PFSK-1 (cell line): Measurements from ENCODE around the gene ACER2.

Experiments used
- FOXP2 ChIP-seq: optimal IDR thresholded peaks from 2 replicates; pipeline ENCODE3; 2011; ENCODE audit warnings: borderline replicate concordance, control low read depth, inconsistent platforms; ENCODE audit not compliant: insufficient read depth; ENCODE audit errors: extremely low read length, extremely low read depth
- POLR2AphosphoS5 ChIP-seq: IDR thresholded peaks from 2 replicates; pipeline ENCODE4 v1.6.1; 2012; ENCODE audit warnings: low read depth, mild to moderate bottlenecking, control low read depth, low read length, moderate library complexity
- SIN3A ChIP-seq: IDR thresholded peaks from 2 replicates; pipeline ENCODE4 v1.6.1; 2012; ENCODE audit warnings: mild to moderate bottlenecking, low read length, moderate library complexity, borderline replicate concordance; ENCODE audit not compliant: insufficient read depth
- TAF1 ChIP-seq: IDR thresholded peaks from 2 replicates; pipeline ENCODE4 v1.6.1; 2012; ENCODE audit warnings: low read length, control low read depth, borderline replicate concordance; ENCODE audit not compliant: insufficient read depth
- TF ChIP-seq, protein P1 (sequence below), 2 experiments: IDR thresholded peaks; 2 replicates each; pipeline versions ENCODE4 v1.6.1 to v1.8.0; 2011 to 2012; ENCODE audit warnings: low read depth in 2 of 2, low read length in 2 of 2, control low read depth in 1 of 2, inconsistent platforms in 1 of 2, mild to moderate bottlenecking in 1 of 2, moderate library complexity in 1 of 2; ENCODE audit not compliant: insufficient read depth in 1 of 2

Gene ACER2

GRCh38 chr9:19375538-19375937 is 33.3 kb upstream of the ACER2 start:
- TF ChIP-seq SIN3A (no peak), POLR2AphosphoS5 (no peak), FOXP2 (no peak), TAF1 (no peak)
- TF ChIP-seq, protein P1, sequence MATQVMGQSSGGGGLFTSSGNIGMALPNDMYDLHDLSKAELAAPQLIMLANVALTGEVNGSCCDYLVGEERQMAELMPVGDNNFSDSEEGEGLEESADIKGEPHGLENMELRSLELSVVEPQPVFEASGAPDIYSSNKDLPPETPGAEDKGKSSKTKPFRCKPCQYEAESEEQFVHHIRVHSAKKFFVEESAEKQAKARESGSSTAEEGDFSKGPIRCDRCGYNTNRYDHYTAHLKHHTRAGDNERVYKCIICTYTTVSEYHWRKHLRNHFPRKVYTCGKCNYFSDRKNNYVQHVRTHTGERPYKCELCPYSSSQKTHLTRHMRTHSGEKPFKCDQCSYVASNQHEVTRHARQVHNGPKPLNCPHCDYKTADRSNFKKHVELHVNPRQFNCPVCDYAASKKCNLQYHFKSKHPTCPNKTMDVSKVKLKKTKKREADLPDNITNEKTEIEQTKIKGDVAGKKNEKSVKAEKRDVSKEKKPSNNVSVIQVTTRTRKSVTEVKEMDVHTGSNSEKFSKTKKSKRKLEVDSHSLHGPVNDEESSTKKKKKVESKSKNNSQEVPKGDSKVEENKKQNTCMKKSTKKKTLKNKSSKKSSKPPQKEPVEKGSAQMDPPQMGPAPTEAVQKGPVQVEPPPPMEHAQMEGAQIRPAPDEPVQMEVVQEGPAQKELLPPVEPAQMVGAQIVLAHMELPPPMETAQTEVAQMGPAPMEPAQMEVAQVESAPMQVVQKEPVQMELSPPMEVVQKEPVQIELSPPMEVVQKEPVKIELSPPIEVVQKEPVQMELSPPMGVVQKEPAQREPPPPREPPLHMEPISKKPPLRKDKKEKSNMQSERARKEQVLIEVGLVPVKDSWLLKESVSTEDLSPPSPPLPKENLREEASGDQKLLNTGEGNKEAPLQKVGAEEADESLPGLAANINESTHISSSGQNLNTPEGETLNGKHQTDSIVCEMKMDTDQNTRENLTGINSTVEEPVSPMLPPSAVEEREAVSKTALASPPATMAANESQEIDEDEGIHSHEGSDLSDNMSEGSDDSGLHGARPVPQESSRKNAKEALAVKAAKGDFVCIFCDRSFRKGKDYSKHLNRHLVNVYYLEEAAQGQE (IDR thresholded peaks at IDR 0.05; ENCODE audit: insufficient read depth in 1 of 2, low read depth in 2 of 2, low read length in 2 of 2) = no peak

DNA sequence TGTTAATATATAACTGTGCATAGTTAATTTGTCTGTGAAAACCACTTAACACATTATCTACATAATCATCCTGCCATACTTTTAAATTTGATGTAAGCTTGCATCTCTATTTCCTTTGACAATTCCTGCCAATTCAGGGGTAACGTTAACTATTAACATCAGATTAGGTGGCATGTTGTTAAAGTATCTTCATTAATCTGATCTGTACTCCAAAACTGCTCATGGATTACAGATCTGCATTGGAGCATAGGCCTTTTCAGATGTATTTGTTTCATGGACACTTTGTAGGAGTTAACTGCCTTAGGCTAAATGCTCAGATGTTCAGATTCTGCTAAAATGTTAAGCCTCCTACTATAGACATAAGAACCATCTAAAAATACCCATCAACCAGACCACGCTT is 31.9 kb upstream of the ACER2 start:
- TF ChIP-seq FOXP2 = no peak
- TF ChIP-seq POLR2AphosphoS5 = peak; percentile 33; the same call in 1 of the 2 replicates

GRCh38 chr9:19378164-19378563 is 30.6 kb upstream of the ACER2 start:
- TF ChIP-seq, protein P1 (IDR thresholded peaks at IDR 0.05; ENCODE audit: insufficient read depth in 1 of 2, low read depth in 2 of 2, low read length in 2 of 2) = no peak
- TF ChIP-seq POLR2AphosphoS5 (no peak; the same call in 1 of the 2 replicates), SIN3A (no peak), TAF1 (no peak), FOXP2 (no peak)

DNA sequence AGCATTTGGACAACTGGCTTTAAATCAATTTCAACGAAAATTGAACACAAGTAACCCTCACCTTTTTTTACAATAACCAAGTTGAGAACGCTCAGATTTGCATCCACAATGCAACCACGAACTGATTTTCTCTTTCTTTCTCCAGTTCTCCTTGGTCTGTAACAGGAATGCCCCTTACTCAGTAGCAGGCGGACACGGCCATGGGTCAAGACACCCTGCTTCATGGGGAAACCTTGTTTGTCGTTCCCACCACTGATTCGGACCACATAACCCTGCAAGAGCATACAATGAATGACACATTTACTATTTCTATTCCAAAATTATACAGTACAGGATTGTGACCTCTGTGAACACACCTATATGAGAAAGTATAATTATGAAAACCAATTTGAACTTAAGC is 30.2 kb upstream of the ACER2 start:
- TF ChIP-seq SIN3A (no peak), TAF1 (no peak), POLR2AphosphoS5 (no peak), FOXP2 (no peak)
- TF ChIP-seq, protein P1 (IDR thresholded peaks at IDR 0.05; ENCODE audit: insufficient read depth in 1 of 2, low read depth in 2 of 2, low read length in 2 of 2) = no peak

GRCh38 chr9:19379283-19379682 is 29.5 kb upstream of the ACER2 start:
- TF ChIP-seq POLR2AphosphoS5 = no peak; the same call in 1 of the 2 replicates
- peak; percentile 50; the same call in 1 of the 2 replicates for TF ChIP-seq TAF1
- TF ChIP-seq FOXP2 = no peak
- TF ChIP-seq SIN3A = 0 out of 2 replicates have a peak, but pooled peaks have one; percentile 11
- TF ChIP-seq, protein P1 (IDR thresholded peaks at IDR 0.05; ENCODE audit: insufficient read depth in 1 of 2, low read depth in 2 of 2, low read length in 2 of 2) = no peak

DNA sequence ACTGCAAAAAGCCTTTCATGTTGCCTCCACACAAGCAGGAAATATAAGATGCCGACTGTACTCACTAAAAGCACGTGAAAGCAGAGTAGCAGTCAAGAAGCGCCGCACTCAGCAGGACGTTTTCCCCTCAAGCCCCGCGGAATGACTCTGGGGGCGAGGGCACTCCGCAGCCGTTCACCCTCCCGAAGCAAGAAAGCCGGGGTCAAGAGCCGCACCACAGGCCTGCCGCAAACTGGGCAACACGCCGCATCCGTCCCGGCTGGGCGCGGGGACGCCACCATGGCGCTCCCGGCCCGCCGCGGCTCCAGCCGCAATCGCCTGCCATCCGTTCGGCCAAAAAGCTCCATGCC is 29.1 kb upstream of the ACER2 start:
- TF ChIP-seq SIN3A (0 out of 2 replicates have a peak, but pooled peaks have one; percentile 1), TAF1 (no peak), POLR2AphosphoS5 (no peak), FOXP2 (no peak)
- TF ChIP-seq, protein P1 (IDR thresholded peaks at IDR 0.05; ENCODE audit: insufficient read depth in 1 of 2, low read depth in 2 of 2, low read length in 2 of 2) = no peak
